Fibroblast of lung (primary cell): ENCODE results near the gene RAI1.
A peak's percentile ranks its signal among the peaks of the same experiment; 100 is the strongest.

Source experiments
- CTCF ChIP-seq, 2 donors: IDR thresholded peaks in 1 of 2; conservative IDR thresholded peaks in 1 of 2; 1 replicate in 1 of 2; 2 replicates in 1 of 2; pipeline ENCODE4 v1.5.1; 2011 to 2012; ENCODE audit warnings: low read length in 2 of 2, control low read depth in 1 of 2, inconsistent platforms in 1 of 2, low read depth in 1 of 2, mild to moderate bottlenecking in 1 of 2
- EZH2 ChIP-seq: IDR thresholded peaks from 2 replicates; pipeline ENCODE4 v1.5.1; 2012; ENCODE audit warnings: low read length, control low read depth, mild to moderate bottlenecking; ENCODE audit errors: missing control alignments

- TF ChIP-seq CTCF (conservative IDR thresholded peaks at IDR 0.05 in 1 of 2, IDR thresholded peaks at IDR 0.05 in 1 of 2; ENCODE audit: low read depth in 1 of 2, low read length in 2 of 2) (peak; percentile 35 to 65), EZH2 (no peak)
These were observed 93.0 kb downstream of the RAI1 start for GRCh38 chr17:17774009-17774881.
